Cerebellar cortex (tissue), 1 donor: Measurements from ENCODE around the gene ATP6V0D1.
"Not testable (repeated sequence)": the region's sequence is repeated elsewhere in the genome, so short reads cannot be mapped to it uniquely, and the experiment has no call there.

ENCODE experiments used
- DNase-seq: peaks from one replicate; pipeline ENCODE4 v3.0.0-alpha.2; 2015; ENCODE audit warnings: low spot score

The ATP6V0D1 gene

GRCh38 chr16:67504031-67505021 lies 23.4 kb upstream of the ATP6V0D1 start:
- DNase-seq: no peak

- no peak for DNase-seq
These were observed 18.1 kb upstream of the ATP6V0D1 start for GRCh38 chr16:67499106-67499505.

- no peak for DNase-seq
These were observed 9.6 kb upstream of the ATP6V0D1 start for GRCh38 chr16:67490335-67491096.

- DNase-seq: no peak
These were observed 8.6 kb upstream of the ATP6V0D1 start for GRCh38 chr16:67489401-67490083.

GRCh38 chr16:67487561-67487960 lies 6.6 kb upstream of the ATP6V0D1 start:
- DNase-seq: not testable (repeated sequence)

- no peak for DNase-seq
These were observed 5.8 kb upstream of the ATP6V0D1 start for GRCh38 chr16:67486805-67487204.

GRCh38 chr16:67483731-67484525 lies 3.0 kb upstream of the ATP6V0D1 start:
- DNase-seq: no peak

- no peak for DNase-seq
These were observed 2.2 kb upstream of the ATP6V0D1 start, which contains the start of gene AGRP for GRCh38 chr16:67483150-67483549. Gene AGRP (minus strand): TSS chr16:67483547. CDS start chr16:67483398, 149 bp downstream.

GRCh38 chr16:67482233-67482924 lies 1.4 kb upstream of the ATP6V0D1 start:
- DNase-seq: no peak

- DNase-seq: peak; percentile 43
These were observed 740 bp upstream of the ATP6V0D1 start for GRCh38 chr16:67481561-67482232.

GRCh38 chr16:67477960-67478554 lies 2.9 kb downstream of the ATP6V0D1 start:
- DNase-seq: no peak

GRCh38 chr16:67474551-67475455 lies 6.2 kb downstream of the ATP6V0D1 start:
- DNase-seq: no peak

- no peak for DNase-seq
These were observed 9.1 kb downstream of the ATP6V0D1 start for GRCh38 chr16:67471758-67472384.

GRCh38 chr16:67470359-67470758 lies 10.6 kb downstream of the ATP6V0D1 start:
- peak; percentile 99 for DNase-seq

- DNase-seq: no peak
These were observed 12.2 kb downstream of the ATP6V0D1 start for GRCh38 chr16:67468731-67469130.

- DNase-seq: no peak
These were observed 14.4 kb downstream of the ATP6V0D1 start for GRCh38 chr16:67466581-67466980.

- no peak for DNase-seq
These were observed 16.4 kb downstream of the ATP6V0D1 start for GRCh38 chr16:67464565-67464964.

GRCh38 chr16:67463691-67464090 lies 17.3 kb downstream of the ATP6V0D1 start:
- DNase-seq: no peak
